Activated CD4-positive, alpha-beta T cell treated with anti-CD3 and anti-CD28 coated beads, Interleukin-2, amount 50 U/mL, for 16 hours (primary cell): ENCODE results near the gene RNASE2.
A peak's percentile ranks its signal among the peaks of the same experiment; 100 is the strongest.
"Not testable (repeated sequence)": the region's sequence is repeated elsewhere in the genome, so short reads cannot be mapped to it uniquely, and the experiment has no call there.

Experiments used
- DNase-seq: peaks from one replicate; pipeline ENCODE4 v3.0.0-alpha.2; 2020

Gene RNASE2

DNA sequence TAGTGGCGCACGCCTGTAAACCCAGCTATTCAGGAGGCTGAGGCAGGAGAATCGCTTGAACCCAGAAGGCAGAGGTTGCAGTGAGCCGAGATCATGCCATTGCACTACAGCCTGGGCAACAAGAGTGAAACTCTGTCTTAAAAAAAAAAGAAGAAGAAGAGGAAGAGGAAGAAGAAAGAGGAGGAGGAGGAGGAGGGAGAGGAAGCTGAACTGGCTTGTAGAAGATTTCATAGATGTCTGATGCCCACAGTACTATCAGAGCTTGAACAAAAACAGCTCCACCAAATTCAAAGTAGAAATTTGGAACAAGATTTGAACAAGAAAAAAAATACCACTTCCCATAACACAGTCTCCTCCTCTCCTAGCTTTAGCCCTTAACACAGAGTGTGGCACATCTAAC lies 30.4 kb downstream of the RNASE2 start:
- not testable (repeated sequence) for DNase-seq

DNA sequence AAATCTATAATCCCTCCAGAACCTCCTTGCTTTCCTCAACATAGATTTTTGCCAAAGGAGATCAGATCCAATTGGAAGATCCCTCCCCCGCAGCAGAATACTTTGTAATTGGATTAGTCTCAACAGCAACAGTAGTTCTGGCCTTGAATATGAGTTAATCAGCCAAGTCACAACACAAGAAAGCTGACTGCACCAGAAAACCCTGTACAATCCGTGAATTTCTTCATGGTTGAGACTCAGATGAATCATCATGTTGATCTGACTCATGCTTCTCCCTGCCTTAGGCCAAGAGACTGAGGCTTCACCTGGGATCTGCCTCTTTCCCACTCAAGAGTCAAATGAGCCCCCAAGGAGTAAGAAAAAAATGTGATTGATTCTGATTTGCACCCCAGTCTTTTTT lies 31.5 kb downstream of the RNASE2 start:
- DNase-seq, result peak; percentile 59

DNA sequence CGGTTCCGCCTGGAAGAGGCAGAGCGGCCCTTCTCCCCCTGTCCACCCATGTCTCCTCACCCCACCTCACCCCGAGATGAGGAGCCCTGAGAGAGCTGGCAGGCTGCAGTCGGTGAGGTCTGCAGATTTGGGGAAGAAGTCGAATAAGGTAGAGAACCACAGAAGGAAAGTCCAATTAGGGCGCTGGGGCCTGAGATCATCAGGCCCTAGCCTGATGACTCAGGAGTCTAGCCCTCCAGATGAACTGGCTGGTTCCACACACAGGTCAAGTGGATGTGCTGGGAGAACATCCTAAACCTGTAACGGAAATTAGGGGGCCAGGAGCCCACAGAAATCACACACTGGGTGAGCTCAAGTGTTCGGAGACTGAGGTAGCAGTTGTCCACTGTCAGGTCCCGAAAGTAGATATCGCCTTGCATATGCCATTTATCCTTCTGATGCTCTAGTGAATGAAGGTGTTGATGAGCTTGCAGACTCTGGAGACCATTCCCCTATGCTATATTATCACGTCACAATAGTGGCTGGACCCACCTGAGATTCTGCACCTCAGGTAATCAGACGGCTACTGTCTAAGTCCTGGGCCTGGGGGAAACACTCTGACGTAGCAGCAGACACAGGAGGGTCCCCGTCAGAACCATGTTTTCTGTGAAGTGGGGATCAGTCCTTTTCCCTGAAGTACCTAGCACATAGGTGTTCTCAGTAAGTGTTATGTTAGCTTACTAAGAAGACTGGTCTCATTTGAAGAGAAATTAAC lies 33.6 kb downstream of the RNASE2 start:
- DNase-seq, result no peak

DNA sequence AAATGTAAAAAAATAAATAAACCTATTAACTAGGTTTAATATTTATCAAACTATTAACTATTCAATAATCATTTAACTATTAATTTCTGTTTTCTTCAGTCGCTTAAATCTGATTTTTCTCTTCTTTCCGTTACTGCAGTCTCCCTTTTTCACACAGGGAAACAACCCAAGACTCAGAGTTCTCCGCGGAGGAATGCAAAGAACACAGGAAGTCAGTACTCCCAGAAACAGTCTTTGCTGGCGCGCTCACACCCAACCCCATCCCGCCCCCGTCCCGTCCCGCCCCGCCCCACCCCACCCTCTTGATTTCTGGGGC lies 34.1 kb downstream of the RNASE2 start:
- DNase-seq, result no peak

DNA sequence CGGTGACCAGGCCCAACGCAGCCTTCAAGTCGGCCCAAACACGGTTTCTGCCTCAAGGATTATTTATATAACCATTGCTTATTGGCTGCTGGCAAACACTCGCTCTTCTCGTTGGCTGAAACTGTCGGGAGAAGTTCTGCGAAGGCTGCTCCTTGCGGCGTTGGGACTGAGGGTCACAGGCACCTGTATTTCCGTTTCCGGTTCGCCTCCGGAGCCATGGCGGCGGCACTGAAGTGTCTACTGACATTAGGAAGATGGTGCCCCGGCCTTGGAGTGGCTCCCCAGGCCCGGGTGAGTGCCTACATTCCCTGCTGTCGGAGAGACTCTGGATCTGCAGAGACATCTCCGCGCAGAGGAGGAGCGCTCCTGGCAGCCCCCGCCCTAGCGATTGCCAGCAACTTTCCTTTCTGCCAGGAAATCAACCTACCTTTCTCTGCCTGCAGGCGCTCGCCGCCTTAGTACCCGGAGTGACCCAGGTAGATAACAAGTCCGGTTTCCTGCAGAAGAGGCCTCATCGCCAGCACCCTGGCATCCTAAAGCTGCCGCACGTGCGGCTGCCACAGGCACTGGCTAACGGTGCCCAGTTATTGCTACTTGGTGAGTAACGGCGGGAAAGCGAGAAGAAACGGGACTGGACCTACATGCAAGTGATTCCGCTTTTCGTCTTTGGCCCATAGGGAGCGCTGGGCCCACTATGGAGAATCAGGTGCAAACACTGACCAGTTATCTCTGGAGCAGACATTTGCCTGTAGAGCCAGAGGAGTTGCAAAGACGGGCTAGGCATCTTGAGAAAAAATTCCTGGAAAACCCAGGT lies 34.7 kb downstream of the RNASE2 start, which contains the start of gene METTL17:
METTL17 (plus strand) TSS at position 194 of the 814 bp plus-strand sequence; CDS start at position 217, 23 bp downstream.
- DNase-seq, result peak; percentile 96

DNA sequence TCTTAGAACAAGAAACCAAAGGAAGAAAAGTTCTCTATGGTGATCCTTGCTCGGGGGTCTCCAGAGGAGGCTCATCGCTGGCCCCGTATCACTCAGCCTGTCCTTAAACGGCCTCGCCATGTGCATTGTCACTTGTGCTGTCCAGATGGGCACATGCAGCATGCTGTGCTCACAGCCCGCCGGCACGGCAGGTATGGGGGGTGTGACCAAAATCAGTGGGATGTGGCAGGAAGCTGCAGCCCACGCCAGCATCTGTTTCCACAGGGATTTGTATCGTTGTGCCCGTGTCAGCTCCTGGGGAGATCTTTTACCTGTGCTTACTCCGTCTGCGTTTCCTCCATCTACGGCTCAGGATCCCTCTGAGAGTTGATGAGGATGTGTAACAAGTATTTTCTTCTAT lies 41.2 kb downstream of the RNASE2 start:
- DNase-seq, result no peak

DNA sequence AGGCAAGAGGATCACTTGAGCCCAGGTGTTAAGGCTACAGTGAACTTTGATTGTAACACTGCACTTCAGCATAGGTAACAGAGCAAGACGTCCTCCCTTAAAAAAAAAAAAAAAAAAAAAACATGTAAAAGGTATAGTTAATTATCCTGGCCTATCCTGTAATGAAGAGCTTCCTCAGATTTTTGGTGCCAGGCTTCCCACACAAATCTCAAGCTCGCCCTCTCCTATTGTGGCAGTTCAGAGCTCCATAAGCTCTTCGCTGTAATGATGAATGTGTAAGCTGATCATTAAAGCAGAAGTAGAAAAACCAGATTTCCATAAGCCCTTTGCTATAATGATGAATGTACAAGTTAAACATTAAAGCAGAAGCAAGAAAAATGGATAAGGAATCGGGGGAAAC lies 41.8 kb downstream of the RNASE2 start:
- no peak for DNase-seq

DNA sequence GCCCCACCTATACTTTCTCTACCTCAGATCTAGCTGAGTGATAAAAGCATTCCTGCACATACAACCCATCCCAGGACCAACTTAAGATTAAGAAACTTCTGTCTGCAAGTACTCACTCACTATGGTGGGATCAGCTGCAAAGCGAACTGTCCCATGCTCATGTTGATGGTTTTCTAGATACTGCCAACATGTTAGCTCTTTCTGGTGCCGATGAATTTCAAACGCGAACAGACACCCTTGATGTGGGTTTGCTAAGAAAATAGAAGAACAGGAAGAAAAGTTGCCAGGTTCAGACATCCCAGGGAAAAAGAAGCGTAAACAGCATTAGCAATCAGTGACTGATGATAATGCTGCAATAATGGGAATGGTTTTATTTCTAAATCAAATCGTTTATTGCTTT lies 42.3 kb downstream of the RNASE2 start:
- DNase-seq, result no peak

DNA sequence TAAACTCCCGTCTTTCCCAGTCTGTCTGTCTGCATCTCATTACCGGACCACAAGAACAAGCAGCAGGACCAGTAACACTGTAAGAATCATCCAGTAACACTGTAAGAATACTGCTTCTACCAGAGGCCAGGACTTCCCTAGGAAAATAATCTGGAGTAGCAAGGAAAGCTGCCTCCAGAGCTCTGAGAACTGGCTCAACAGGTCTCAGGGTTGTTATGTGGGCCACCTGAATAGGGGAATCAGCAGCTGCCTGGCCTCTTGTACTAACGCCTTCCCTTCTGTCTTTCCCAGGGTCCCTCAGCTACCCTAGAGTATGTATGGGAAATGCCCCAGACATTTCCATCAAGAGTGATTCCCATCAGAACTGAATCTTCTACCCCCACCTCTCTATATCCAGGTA lies 42.9 kb downstream of the RNASE2 start:
- no peak for DNase-seq

DNA sequence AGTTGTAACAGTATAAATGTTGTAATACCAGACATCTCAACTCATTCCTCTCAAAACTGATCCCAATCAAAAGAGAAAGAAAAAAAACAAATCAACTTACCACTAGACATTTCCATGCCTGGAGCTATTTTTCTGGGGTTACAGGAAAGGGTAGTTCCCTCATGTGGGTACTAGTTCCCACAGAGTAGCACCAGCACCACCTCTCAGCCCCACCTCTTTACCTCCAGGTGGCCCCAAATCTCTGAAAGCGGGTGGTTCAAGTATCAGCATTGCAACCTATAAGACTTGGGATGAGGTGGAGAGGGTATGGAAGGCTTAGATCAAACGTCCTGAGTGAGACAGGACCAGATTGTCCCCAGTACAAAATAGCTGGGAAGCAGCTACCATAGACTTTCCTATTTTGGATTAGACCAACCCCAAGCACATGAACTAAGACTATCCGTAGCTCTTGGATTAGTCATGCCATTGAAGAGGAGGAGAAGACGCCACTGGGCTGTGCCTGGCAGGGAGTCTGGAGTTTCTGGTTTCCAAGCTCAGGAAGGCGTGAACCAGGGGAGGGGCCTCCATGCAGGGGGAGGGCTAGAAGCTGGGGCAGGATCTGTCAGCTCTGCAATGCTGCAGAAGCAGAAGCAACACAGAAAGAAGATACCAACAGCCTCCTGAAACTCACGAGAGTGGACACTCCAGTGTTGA lies 43.5 kb downstream of the RNASE2 start, which contains the start of gene SLC39A2:
SLC39A2 (plus strand) TSS at position 620 of the 693 bp plus-strand sequence. CDS start 154 bp downstream, outside the sequence.
- no peak for DNase-seq

DNA sequence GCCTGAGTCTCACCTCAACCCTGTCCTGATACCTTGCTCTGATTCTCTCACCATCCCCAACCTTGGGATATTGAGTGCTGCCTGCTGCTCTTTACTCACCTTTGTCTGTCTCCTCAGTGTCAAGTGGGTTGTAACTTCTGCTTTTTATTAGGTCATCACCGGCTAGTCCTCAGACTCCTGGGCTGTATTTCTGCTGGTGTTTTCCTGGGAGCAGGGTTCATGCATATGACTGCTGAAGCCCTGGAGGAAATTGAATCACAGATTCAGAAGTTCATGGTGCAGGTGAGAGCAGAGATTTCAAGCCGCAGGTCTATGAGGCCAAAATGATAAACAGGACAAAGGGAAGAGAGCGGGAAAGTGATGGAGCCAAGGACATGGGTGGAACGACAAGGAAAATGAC lies 44.3 kb downstream of the RNASE2 start:
- no peak for DNase-seq

DNA sequence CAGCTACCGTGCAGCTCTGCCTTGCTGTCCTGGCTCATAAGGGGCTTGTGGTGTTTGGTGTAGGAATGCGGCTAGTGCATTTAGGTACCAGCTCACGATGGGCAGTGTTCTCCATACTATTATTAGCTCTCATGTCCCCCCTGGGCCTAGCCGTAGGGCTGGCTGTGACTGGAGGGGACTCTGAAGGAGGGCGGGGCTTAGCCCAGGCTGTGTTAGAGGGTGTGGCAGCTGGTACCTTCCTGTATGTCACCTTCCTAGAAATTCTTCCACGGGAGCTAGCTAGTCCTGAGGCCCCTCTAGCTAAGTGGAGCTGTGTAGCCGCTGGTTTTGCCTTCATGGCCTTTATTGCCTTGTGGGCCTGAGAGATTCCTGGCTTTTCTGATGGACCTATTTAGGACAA lies 45.9 kb downstream of the RNASE2 start:
- no peak for DNase-seq

DNA sequence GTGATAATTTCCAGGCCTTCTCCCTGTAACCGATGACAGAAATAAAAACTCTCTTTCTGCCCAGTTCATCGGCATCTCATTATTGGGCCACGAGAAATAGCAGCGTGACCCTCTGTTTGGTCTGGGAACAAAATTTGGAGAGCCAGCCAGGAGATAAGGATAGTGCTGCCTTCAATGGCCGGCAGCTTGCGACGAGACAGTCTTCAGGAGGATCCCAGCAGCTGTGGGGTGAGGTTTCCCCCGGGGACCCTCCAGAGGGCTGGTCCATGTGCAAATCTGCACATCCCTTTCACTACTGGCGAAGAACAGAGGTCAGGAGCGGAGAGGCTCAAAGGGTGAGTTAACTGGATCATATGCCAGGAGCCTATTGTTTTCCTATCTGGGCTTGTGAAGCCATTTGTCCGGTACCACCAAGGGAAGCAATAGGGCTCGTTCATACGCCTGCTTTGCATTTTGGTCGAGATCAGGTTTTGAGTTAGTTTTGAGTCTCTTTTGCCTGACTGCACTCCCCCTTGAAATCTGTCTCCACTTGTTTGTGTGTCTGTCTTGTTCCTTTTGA lies 48.6 kb downstream of the RNASE2 start:
- no peak for DNase-seq
